ENCODE data around the gene DNAJC6. TPM values are rescaled to one million over a fixed set of nuclear protein-coding genes. Genes with fewer than 3 reads are reported as not detected.

DNAJC6 gene
- total and polyA plus RNA-seq, 7 experiments from 2014 or later, result 0.22 to 7.0 (median 1.8) TPM

GRCh38 chr1:65341381-65341780 lies 32.0 kb downstream of the DNAJC6 start:
- Mint-ChIP-seq H3K4me3 (no peak overlapping the region), H3K27me3 (peaks cover 0 to 6% (median 0%) of the 10 kb centered on the region in 5 donors), H3K4me1 (peaks cover 0 to 4% (median 0%) of the 10 kb centered on the region in 7 donors), H3K9me3 (peaks cover 0 to 2% (median 0%) of the 10 kb centered on the region in 11 donors), H3K27ac (no peak overlapping the region), H3K36me3 (peaks cover 0 to 4% (median 0%) of the 10 kb centered on the region in 5 donors)
- DNase-seq (no peak), ATAC-seq (no peak)
- POLR2A ChIA-PET, result no interaction called here
- H3K36me3 ChIP-seq (ENCODE audit: control insufficient read depth in 2 of 3, insufficient read depth in 3 of 3, low read length in 3 of 3), result no peaks in the 10 kb centered on the region
- CTCF ChIA-PET, result no interaction called here
- H3K9me3 ChIP-seq (ENCODE audit: control insufficient read depth in 2 of 3, low read length in 3 of 3), result no peaks in the 10 kb centered on the region
- intact Hi-C loops (cut with micrococcal nuclease), result no loop called here
- no peak overlapping the region for H3K4me3 ChIP-seq (ENCODE audit: low read length)
- no peaks in the 10 kb centered on the region for H3K4me1 ChIP-seq (ENCODE audit: control insufficient read depth in 2 of 2, insufficient read depth in 2 of 2, low read length in 2 of 2)
- no peaks in the 10 kb centered on the region for H3K27me3 ChIP-seq (ENCODE audit: control insufficient read depth in 2 of 2, insufficient read depth in 2 of 2, low read length in 2 of 2)
- H3K27ac ChIP-seq (ENCODE audit: low read depth, low read length), result no peak overlapping the region

- CTCF ChIA-PET, result interaction anchor here (0.6 kb wide), 1 partner anchor 697 kb away, joined by 4 read pairs; no protein-coding TSS in a partner anchor
- Mint-ChIP-seq H3K4me1 (peaks cover 0 to 4% (median 0%) of the 10 kb centered on the region in 7 donors), H3K27ac (no peak overlapping the region), H3K9me3 (peaks cover 0 to 1% (median 0%) of the 10 kb centered on the region in 11 donors), H3K36me3 (no peaks in the 10 kb centered on the region), H3K4me3 (no peak overlapping the region), H3K27me3 (peaks cover 0 to 6% (median 0%) of the 10 kb centered on the region in 5 donors)
- H3K9me3 ChIP-seq (ENCODE audit: control insufficient read depth in 2 of 3, low read length in 3 of 3), result no peaks in the 10 kb centered on the region
- no peaks in the 10 kb centered on the region for H3K36me3 ChIP-seq (ENCODE audit: control insufficient read depth in 2 of 3, insufficient read depth in 3 of 3, low read length in 3 of 3)
- H3K4me1 ChIP-seq (ENCODE audit: control insufficient read depth in 2 of 2, insufficient read depth in 2 of 2, low read length in 2 of 2), result no peaks in the 10 kb centered on the region
- H3K4me3 ChIP-seq (ENCODE audit: low read length), result no peak overlapping the region
- no peaks in the 10 kb centered on the region for H3K27me3 ChIP-seq (ENCODE audit: control insufficient read depth in 2 of 2, insufficient read depth in 2 of 2, low read length in 2 of 2)
- intact Hi-C loops (cut with micrococcal nuclease), result no loop called here
- H3K27ac ChIP-seq (ENCODE audit: low read depth, low read length), result no peak overlapping the region
- ATAC-seq (no peak), DNase-seq (no peak)
- POLR2A ChIA-PET, result no interaction called here
Observed at GRCh38 chr1:65343286-65343685, 33.9 kb downstream of the DNAJC6 start.

- H3K27me3 ChIP-seq (ENCODE audit: control insufficient read depth in 2 of 2, insufficient read depth in 2 of 2, low read length in 2 of 2), result no peaks in the 10 kb centered on the region
- no peaks in the 10 kb centered on the region for H3K9me3 ChIP-seq (ENCODE audit: control insufficient read depth in 2 of 3, low read length in 3 of 3)
- Mint-ChIP-seq H3K4me1 (peaks cover 0 to 4% (median 0%) of the 10 kb centered on the region in 7 donors), H3K36me3 (no peaks in the 10 kb centered on the region), H3K9me3 (peaks cover 0 to 1% (median 0%) of the 10 kb centered on the region in 11 donors), H3K27ac (no peak overlapping the region), H3K27me3 (peaks cover 0 to 6% (median 0%) of the 10 kb centered on the region in 5 donors), H3K4me3 (no peak overlapping the region)
- no peaks in the 10 kb centered on the region for H3K36me3 ChIP-seq (ENCODE audit: control insufficient read depth in 2 of 3, insufficient read depth in 3 of 3, low read length in 3 of 3)
- DNase-seq (no peak), ATAC-seq (no peak)
- POLR2A ChIA-PET, result no interaction called here
- H3K4me1 ChIP-seq (ENCODE audit: control insufficient read depth in 2 of 2, insufficient read depth in 2 of 2, low read length in 2 of 2), result no peaks in the 10 kb centered on the region
- CTCF ChIA-PET, result no interaction called here
- H3K27ac ChIP-seq (ENCODE audit: low read depth, low read length), result no peak overlapping the region
- no peak overlapping the region for H3K4me3 ChIP-seq (ENCODE audit: low read length)
- intact Hi-C loops (cut with micrococcal nuclease), result no loop called here
Observed at GRCh38 chr1:65344171-65344814, 35.0 kb downstream of the DNAJC6 start.

GRCh38 chr1:65346190-65346589 lies 36.8 kb downstream of the DNAJC6 start:
- Histone ChIP-seq H3K4me3 (ENCODE audit: low read length) (no peak overlapping the region), H3K27ac (ENCODE audit: low read depth, low read length) (no peak overlapping the region), H3K9me3 (ENCODE audit: control insufficient read depth in 2 of 3, low read length in 3 of 3) (no peaks in the 10 kb centered on the region), H3K36me3 (ENCODE audit: control insufficient read depth in 2 of 3, insufficient read depth in 3 of 3, low read length in 3 of 3) (no peaks in the 10 kb centered on the region), H3K27me3 (ENCODE audit: control insufficient read depth in 2 of 2, insufficient read depth in 2 of 2, low read length in 2 of 2) (no peaks in the 10 kb centered on the region), H3K4me1 (ENCODE audit: control insufficient read depth in 2 of 2, insufficient read depth in 2 of 2, low read length in 2 of 2) (no peaks in the 10 kb centered on the region)
- Mint-ChIP-seq H3K36me3 (peaks cover 0 to 11% (median 0%) of the 10 kb centered on the region in 5 donors), H3K4me1 (no peaks in the 10 kb centered on the region), H3K27ac (peak overlapping the region in 1 of 9 donors; percentile 7), H3K9me3 (peaks cover 0 to 12% (median 1%) of the 10 kb centered on the region in 11 donors), H3K27me3 (peaks cover 0 to 16% (median 6%) of the 10 kb centered on the region in 5 donors), H3K4me3 (no peak overlapping the region)
- POLR2A ChIA-PET, result no interaction called here
- DNase-seq (no peak), ATAC-seq (no peak)
- intact Hi-C loops (cut with micrococcal nuclease), result no loop called here
- CTCF ChIA-PET, result interaction anchor here (0.5 kb wide), 1 partner anchor 14 kb away, joined by 3 read pairs; no protein-coding TSS in a partner anchor

- no peak for DNase-seq
- intact Hi-C loops (cut with micrococcal nuclease), result no loop called here
- ChIA-PET CTCF (no interaction called here), POLR2A (no interaction called here)
- ATAC-seq, result no peak
- Mint-ChIP-seq H3K36me3 (peaks cover 0 to 6% (median 0%) of the 10 kb centered on the region in 5 donors), H3K4me1 (no peaks in the 10 kb centered on the region), H3K9me3 (peaks cover 0 to 10% (median 0%) of the 10 kb centered on the region in 11 donors), H3K27me3 (peaks cover 0 to 20% (median 9%) of the 10 kb centered on the region in 5 donors), H3K4me3 (no peak overlapping the region), H3K27ac (no peak overlapping the region)
- Histone ChIP-seq H3K27ac (ENCODE audit: low read depth, low read length) (no peak overlapping the region), H3K36me3 (ENCODE audit: control insufficient read depth in 2 of 3, insufficient read depth in 3 of 3, low read length in 3 of 3) (no peaks in the 10 kb centered on the region), H3K4me3 (ENCODE audit: low read length) (no peak overlapping the region), H3K27me3 (ENCODE audit: control insufficient read depth in 2 of 2, insufficient read depth in 2 of 2, low read length in 2 of 2) (no peaks in the 10 kb centered on the region), H3K4me1 (ENCODE audit: control insufficient read depth in 2 of 2, insufficient read depth in 2 of 2, low read length in 2 of 2) (no peaks in the 10 kb centered on the region), H3K9me3 (ENCODE audit: control insufficient read depth in 2 of 3, low read length in 3 of 3) (no peaks in the 10 kb centered on the region)
Observed at GRCh38 chr1:65355031-65355712, 45.8 kb downstream of the DNAJC6 start.

GRCh38 chr1:65357291-65357960 lies 48.1 kb downstream of the DNAJC6 start:
- ATAC-seq (no peak), DNase-seq (no peak)
- peaks cover 0 to 13% (median 5%) of the 10 kb centered on the region in 5 donors for H3K27me3 Mint-ChIP-seq
- POLR2A ChIA-PET, result no interaction called here
- H3K4me3 ChIP-seq (ENCODE audit: low read length), result no peak overlapping the region
- H3K27ac Mint-ChIP-seq, result no peak overlapping the region
- intact Hi-C loops (cut with micrococcal nuclease), result no loop called here
- H3K36me3 Mint-ChIP-seq, result peaks cover 0 to 3% (median 0%) of the 10 kb centered on the region in 5 donors
- CTCF ChIA-PET, result no interaction called here
- no peaks in the 10 kb centered on the region for H3K27me3 ChIP-seq (ENCODE audit: control insufficient read depth in 2 of 2, insufficient read depth in 2 of 2, low read length in 2 of 2)
- H3K4me3 Mint-ChIP-seq, result no peak overlapping the region
- H3K27ac ChIP-seq (ENCODE audit: low read depth, low read length), result no peak overlapping the region
- H3K9me3 Mint-ChIP-seq, result peaks cover 0 to 1% (median 0%) of the 10 kb centered on the region in 11 donors
- H3K4me1 ChIP-seq (ENCODE audit: control insufficient read depth in 2 of 2, insufficient read depth in 2 of 2, low read length in 2 of 2), result no peaks in the 10 kb centered on the region
- no peaks in the 10 kb centered on the region for H3K4me1 Mint-ChIP-seq
- H3K36me3 ChIP-seq (ENCODE audit: control insufficient read depth in 2 of 3, insufficient read depth in 3 of 3, low read length in 3 of 3), result no peaks in the 10 kb centered on the region
- no peaks in the 10 kb centered on the region for H3K9me3 ChIP-seq (ENCODE audit: control insufficient read depth in 2 of 3, low read length in 3 of 3)

Data from naive thymus-derived CD4-positive, alpha-beta T cell (primary cell).